Neural cell (in vitro differentiated cells): ENCODE measurements around the gene NCOR1. TPM values are rescaled to one million over a fixed set of nuclear protein-coding genes. Genes with fewer than 3 reads are reported as not detected.

Experiments
- H2AFZ ChIP-seq: fragments of 200-600, 300-800 bp; sonication (generic), shearing (Covaris generic); 2 replicates; pipeline ENCODE4 v1.6.0; 2014; ENCODE audit warnings: low read depth, mild to moderate bottlenecking, antibody characterized with exemption, low read length, moderate library complexity
- H3F3A ChIP-seq: fragments of 200-600 bp; shearing (Covaris generic); 2 replicates; pipeline ENCODE4 v1.6.1; 2016; ENCODE audit warnings: mild to moderate bottlenecking, moderate library complexity, mixed read lengths, antibody characterized with exemption, low read length; ENCODE audit not compliant: insufficient read depth, poor library complexity, severe bottlenecking
- H3K27ac ChIP-seq: fragments of 200-600, 300-800 bp; sonication (generic), shearing (Covaris generic); 2 replicates; pipeline ENCODE4 v1.5.1; 2014; ENCODE audit warnings: mild to moderate bottlenecking, low read length, moderate library complexity
- H3K27me3 ChIP-seq: fragments of 300-800, 200-600 bp; sonication (generic), shearing (Covaris generic); 2 replicates; pipeline ENCODE4 v1.6.0; 2014; ENCODE audit warnings: mild to moderate bottlenecking, low read depth, low read length, moderate library complexity; ENCODE audit not compliant: insufficient read depth
- H3K36me3 ChIP-seq: fragments of 300-800, 200-600 bp; sonication (generic), shearing (Covaris generic); 2 replicates; pipeline ENCODE4 v1.5.1; 2014; ENCODE audit warnings: mild to moderate bottlenecking, antibody characterized with exemption, low read length, moderate library complexity; ENCODE audit not compliant: insufficient read depth
- H3K4me2 ChIP-seq: fragments of 300-800, 200-600 bp; sonication (generic), shearing (Covaris generic); 2 replicates; pipeline ENCODE4 v1.6.0; 2014; ENCODE audit warnings: mild to moderate bottlenecking, low read length
- H3K4me3 ChIP-seq: fragments of 300-800, 200-600 bp; sonication (generic), shearing (Covaris generic); 2 replicates; pipeline ENCODE4 v1.5.1; 2014; ENCODE audit warnings: mild to moderate bottlenecking, low read length, moderate library complexity
- H3K79me2 ChIP-seq: fragments of 200-600 bp; shearing (Covaris generic); replicated peaks from 2 replicates; pipeline ENCODE4 v1.6.0; 2014; ENCODE audit warnings: mild to moderate bottlenecking, low read length, moderate library complexity; ENCODE audit not compliant: insufficient read depth
- H3K9ac ChIP-seq: fragments of 300-800, 200-600 bp; sonication (generic), shearing (Covaris generic); 2 replicates; pipeline ENCODE4 v1.6.1; 2016; ENCODE audit warnings: mild to moderate bottlenecking, low read length, mixed read lengths
- H3K9me2 ChIP-seq: fragments of 200-600 bp; shearing (Covaris generic); 2 replicates; pipeline ENCODE4 v1.6.1; 2016; ENCODE audit warnings: mild to moderate bottlenecking, low read length, mixed read lengths; ENCODE audit not compliant: insufficient read depth
- H3K9me3 ChIP-seq: fragments of 200-600, 300-800 bp; sonication (generic), shearing (Covaris generic); 2 replicates; pipeline ENCODE4 v1.6.1; 2016; ENCODE audit warnings: mild to moderate bottlenecking, mixed run types, low read length, moderate library complexity, mixed read lengths
- H4K20me1 ChIP-seq: fragments of 200-600 bp; shearing (Covaris generic); 2 replicates; pipeline ENCODE4 v1.6.1; 2016; ENCODE audit warnings: mild to moderate bottlenecking, mixed run types; ENCODE audit not compliant: insufficient read depth
- EP300 ChIP-seq: fragments of 450-650 bp; conservative IDR thresholded peaks from 2 replicates; pipeline ENCODE4 v1.6.1; 2014; ENCODE audit warnings: antibody characterized with exemption, mild to moderate bottlenecking, moderate library complexity; ENCODE audit not compliant: poor library complexity, severe bottlenecking
- EZH2 ChIP-seq: fragments of 200-600, 300-800 bp; shearing (Covaris generic), sonication (generic); IDR thresholded peaks from 2 replicates; pipeline ENCODE4 v1.6.1; 2014; ENCODE audit warnings: antibody characterized with exemption, low read length, borderline replicate concordance, mild to moderate bottlenecking; ENCODE audit not compliant: insufficient read depth, poor library complexity, severe bottlenecking
- MXI1 ChIP-seq: fragments of 450-650 bp; conservative IDR thresholded peaks from 2 replicates; pipeline ENCODE4 v1.6.1; 2014; ENCODE audit warnings: antibody characterized with exemption, mild to moderate bottlenecking; ENCODE audit not compliant: poor library complexity, severe bottlenecking
- POLR2AphosphoS5 ChIP-seq: IDR thresholded peaks from 2 replicates; pipeline ENCODE4 v1.6.1; 2012
- RAD21 ChIP-seq: fragments of 450-650 bp; conservative IDR thresholded peaks from 2 replicates; pipeline ENCODE4 v1.6.1; 2014; ENCODE audit warnings: antibody characterized with exemption, mild to moderate bottlenecking, moderate library complexity
- SMC3 ChIP-seq: fragments of 450-650 bp; conservative IDR thresholded peaks from 2 replicates; pipeline ENCODE4 v1.6.1; 2014; ENCODE audit warnings: antibody characterized with exemption, mild to moderate bottlenecking, moderate library complexity; ENCODE audit not compliant: poor library complexity
- TAF1 ChIP-seq: IDR thresholded peaks from 2 replicates; pipeline ENCODE4 v1.6.1; 2012; ENCODE audit warnings: low read depth
- polyA plus RNA-seq: library from polyadenylated mRNA; depleted of rRNA; stranded (reverse); fragments of >200 nt; gene quantifications from 2 replicates; pipeline ENCODE4 v1.2.3, GENCODE V29; 2014
- TF ChIP-seq, protein P1 (sequence below): IDR thresholded peaks from 2 replicates; pipeline ENCODE4 v1.6.1; 2012; ENCODE audit warnings: borderline replicate concordance
- TF ChIP-seq, protein P2 (sequence below): fragments of 450-650 bp; IDR thresholded peaks from 2 replicates; pipeline ENCODE4 v1.5.1; 2014; ENCODE audit warnings: antibody characterized with exemption, mild to moderate bottlenecking, moderate library complexity; ENCODE audit not compliant: poor library complexity, severe bottlenecking

Gene NCOR1
- polyA plus RNA-seq, 1 donor from 2014 or later, result 26.9 TPM

GRCh38 chr17:16002708-16003260 is 212.6 kb downstream of the NCOR1 start:
- Histone ChIP-seq H2AFZ (no peak overlapping the region), H3K4me2 (no peak overlapping the region), H3F3A (no peaks in the 10 kb centered on the region), H3K27me3 (no peaks in the 10 kb centered on the region), H3K9me3 (no peaks in the 10 kb centered on the region), H3K27ac (no peak overlapping the region), H4K20me1 (no peaks in the 10 kb centered on the region), H3K36me3 (peaks cover 22% of the 10 kb centered on the region), H3K4me3 (no peak overlapping the region), H3K79me2 (peaks cover 19% of the 10 kb centered on the region), H3K9ac (no peak overlapping the region), H3K9me2 (no peaks in the 10 kb centered on the region)
- TF ChIP-seq EZH2 (no peak), SMC3 (no peak)

GRCh38 chr17:16001226-16001897 is 214.0 kb downstream of the NCOR1 start:
- Histone ChIP-seq H3F3A (no peaks in the 10 kb centered on the region), H3K9me3 (no peaks in the 10 kb centered on the region), H3K36me3 (peaks cover 16% of the 10 kb centered on the region), H3K9me2 (no peaks in the 10 kb centered on the region), H3K27me3 (no peaks in the 10 kb centered on the region), H3K9ac (peak overlapping the region; percentile 97), H3K27ac (no peak overlapping the region), H3K4me3 (peak overlapping the region; percentile 94), H2AFZ (no peak overlapping the region), H3K4me2 (peak overlapping the region; percentile 65), H4K20me1 (no peaks in the 10 kb centered on the region), H3K79me2 (peaks cover 19% of the 10 kb centered on the region)
- TF ChIP-seq MXI1 (no peak), EZH2 (no peak), RAD21 (no peak), POLR2AphosphoS5 (no peak), SMC3 (no peak), TAF1 (no peak), EP300 (no peak)
- TF ChIP-seq, protein P1, sequence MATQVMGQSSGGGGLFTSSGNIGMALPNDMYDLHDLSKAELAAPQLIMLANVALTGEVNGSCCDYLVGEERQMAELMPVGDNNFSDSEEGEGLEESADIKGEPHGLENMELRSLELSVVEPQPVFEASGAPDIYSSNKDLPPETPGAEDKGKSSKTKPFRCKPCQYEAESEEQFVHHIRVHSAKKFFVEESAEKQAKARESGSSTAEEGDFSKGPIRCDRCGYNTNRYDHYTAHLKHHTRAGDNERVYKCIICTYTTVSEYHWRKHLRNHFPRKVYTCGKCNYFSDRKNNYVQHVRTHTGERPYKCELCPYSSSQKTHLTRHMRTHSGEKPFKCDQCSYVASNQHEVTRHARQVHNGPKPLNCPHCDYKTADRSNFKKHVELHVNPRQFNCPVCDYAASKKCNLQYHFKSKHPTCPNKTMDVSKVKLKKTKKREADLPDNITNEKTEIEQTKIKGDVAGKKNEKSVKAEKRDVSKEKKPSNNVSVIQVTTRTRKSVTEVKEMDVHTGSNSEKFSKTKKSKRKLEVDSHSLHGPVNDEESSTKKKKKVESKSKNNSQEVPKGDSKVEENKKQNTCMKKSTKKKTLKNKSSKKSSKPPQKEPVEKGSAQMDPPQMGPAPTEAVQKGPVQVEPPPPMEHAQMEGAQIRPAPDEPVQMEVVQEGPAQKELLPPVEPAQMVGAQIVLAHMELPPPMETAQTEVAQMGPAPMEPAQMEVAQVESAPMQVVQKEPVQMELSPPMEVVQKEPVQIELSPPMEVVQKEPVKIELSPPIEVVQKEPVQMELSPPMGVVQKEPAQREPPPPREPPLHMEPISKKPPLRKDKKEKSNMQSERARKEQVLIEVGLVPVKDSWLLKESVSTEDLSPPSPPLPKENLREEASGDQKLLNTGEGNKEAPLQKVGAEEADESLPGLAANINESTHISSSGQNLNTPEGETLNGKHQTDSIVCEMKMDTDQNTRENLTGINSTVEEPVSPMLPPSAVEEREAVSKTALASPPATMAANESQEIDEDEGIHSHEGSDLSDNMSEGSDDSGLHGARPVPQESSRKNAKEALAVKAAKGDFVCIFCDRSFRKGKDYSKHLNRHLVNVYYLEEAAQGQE, result no peak
- TF ChIP-seq, protein P2, sequence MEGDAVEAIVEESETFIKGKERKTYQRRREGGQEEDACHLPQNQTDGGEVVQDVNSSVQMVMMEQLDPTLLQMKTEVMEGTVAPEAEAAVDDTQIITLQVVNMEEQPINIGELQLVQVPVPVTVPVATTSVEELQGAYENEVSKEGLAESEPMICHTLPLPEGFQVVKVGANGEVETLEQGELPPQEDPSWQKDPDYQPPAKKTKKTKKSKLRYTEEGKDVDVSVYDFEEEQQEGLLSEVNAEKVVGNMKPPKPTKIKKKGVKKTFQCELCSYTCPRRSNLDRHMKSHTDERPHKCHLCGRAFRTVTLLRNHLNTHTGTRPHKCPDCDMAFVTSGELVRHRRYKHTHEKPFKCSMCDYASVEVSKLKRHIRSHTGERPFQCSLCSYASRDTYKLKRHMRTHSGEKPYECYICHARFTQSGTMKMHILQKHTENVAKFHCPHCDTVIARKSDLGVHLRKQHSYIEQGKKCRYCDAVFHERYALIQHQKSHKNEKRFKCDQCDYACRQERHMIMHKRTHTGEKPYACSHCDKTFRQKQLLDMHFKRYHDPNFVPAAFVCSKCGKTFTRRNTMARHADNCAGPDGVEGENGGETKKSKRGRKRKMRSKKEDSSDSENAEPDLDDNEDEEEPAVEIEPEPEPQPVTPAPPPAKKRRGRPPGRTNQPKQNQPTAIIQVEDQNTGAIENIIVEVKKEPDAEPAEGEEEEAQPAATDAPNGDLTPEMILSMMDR, result no peak
